Activated CD4-positive, alpha-beta T cell treated with anti-CD3 and anti-CD28 coated beads, Interleukin-2, Interleukin-4, amounts not matched to agents 100 ng/mL and 50 ng/mL, durations not matched to agents 16 hours and 8 hours (primary cell): ENCODE results near the gene CELA3B.
A peak's percentile ranks its signal among the peaks of the same experiment; 100 is the strongest.
"Not testable (repeated sequence)": the region's sequence is repeated elsewhere in the genome, so short reads cannot be mapped to it uniquely, and the experiment has no call there.

Source experiments
- DNase-seq: peaks from one replicate; pipeline ENCODE4 v3.0.0-alpha.2; 2020; ENCODE audit warnings: low spot score

Gene CELA3B

GRCh38 chr1:21975296-21975695 is 1.5 kb upstream of the CELA3B start:
- not testable (repeated sequence) for DNase-seq

- not testable (repeated sequence) for DNase-seq
Observed at GRCh38 chr1:21978209-21978608, 1.4 kb downstream of the CELA3B start.

- not testable (repeated sequence) for DNase-seq
Observed at GRCh38 chr1:21980515-21981220, 3.8 kb downstream of the CELA3B start.

GRCh38 chr1:21981253-21981652 is 4.4 kb downstream of the CELA3B start:
- DNase-seq = not testable (repeated sequence)

GRCh38 chr1:21982122-21982521 is 5.3 kb downstream of the CELA3B start:
- not testable (repeated sequence) for DNase-seq

GRCh38 chr1:21983539-21983938 is 6.7 kb downstream of the CELA3B start:
- not testable (repeated sequence) for DNase-seq

GRCh38 chr1:21985893-21986292 is 9.1 kb downstream of the CELA3B start:
- not testable (repeated sequence) for DNase-seq

GRCh38 chr1:21986386-21986785 is 9.6 kb downstream of the CELA3B start:
- DNase-seq = not testable (repeated sequence)

- DNase-seq = not testable (repeated sequence)
Observed at GRCh38 chr1:21989672-21990393, 13.0 kb downstream of the CELA3B start.

GRCh38 chr1:21992186-21992585 is 15.4 kb downstream of the CELA3B start:
- not testable (repeated sequence) for DNase-seq

- not testable (repeated sequence) for DNase-seq
Observed at GRCh38 chr1:21994716-21995115, 17.9 kb downstream of the CELA3B start.

GRCh38 chr1:21996663-21996970 is 19.8 kb downstream of the CELA3B start:
- DNase-seq = not testable (repeated sequence)

- DNase-seq = not testable (repeated sequence)
Observed at GRCh38 chr1:21997891-21998623, 21.2 kb downstream of the CELA3B start.

GRCh38 chr1:21998624-21999294 is 21.9 kb downstream of the CELA3B start:
- not testable (repeated sequence) for DNase-seq

GRCh38 chr1:21999645-22000044 is 22.8 kb downstream of the CELA3B start:
- DNase-seq = not testable (repeated sequence)

- DNase-seq = no peak
Observed at GRCh38 chr1:22001409-22001808, 24.6 kb downstream of the CELA3B start, which contains the start of gene CELA3A. Gene CELA3A, plus strand, starts transcription at chr1:22001657. Its CDS starts 18 bp downstream, at chr1:22001675.

GRCh38 chr1:22002461-22002860 is 25.6 kb downstream of the CELA3B start:
- not testable (repeated sequence) for DNase-seq

- not testable (repeated sequence) for DNase-seq
Observed at GRCh38 chr1:22002875-22003274, 26.1 kb downstream of the CELA3B start.

- DNase-seq = not testable (repeated sequence)
Observed at GRCh38 chr1:22003959-22004358, 27.1 kb downstream of the CELA3B start.

GRCh38 chr1:22005261-22006149 is 28.7 kb downstream of the CELA3B start:
- peak; percentile 38 for DNase-seq

- not testable (repeated sequence) for DNase-seq
Observed at GRCh38 chr1:22006736-22007135, 29.9 kb downstream of the CELA3B start.
